Superior temporal gyrus (tissue), 1 donor: ENCODE data around the gene SHC2.
A peak's percentile ranks its signal among the peaks of the same experiment; 100 is the strongest.

Source experiments
- DNase-seq: peaks from one replicate; pipeline ENCODE4 v3.0.0-alpha.2; 2016; ENCODE audit errors: extremely low spot score

The SHC2 gene

GRCh38 chr19:472005-472858 is 11.4 kb upstream of the SHC2 start:
- no peak for DNase-seq

GRCh38 chr19:470701-471100 is 9.9 kb upstream of the SHC2 start:
- DNase-seq, result no peak

GRCh38 chr19:469833-470232 is 9.0 kb upstream of the SHC2 start:
- DNase-seq, result no peak

GRCh38 chr19:468587-469256 is 7.9 kb upstream of the SHC2 start:
- no peak for DNase-seq

- no peak for DNase-seq
Measured at GRCh38 chr19:467554-467953, 6.7 kb upstream of the SHC2 start.

GRCh38 chr19:465056-465816 is 4.4 kb upstream of the SHC2 start:
- DNase-seq, result no peak

- DNase-seq, result no peak
Measured at GRCh38 chr19:464208-464545, 3.3 kb upstream of the SHC2 start.

GRCh38 chr19:463483-464207 is 2.8 kb upstream of the SHC2 start:
- no peak for DNase-seq

GRCh38 chr19:461721-462551 is 1.1 kb upstream of the SHC2 start:
- DNase-seq, result peak; percentile 14

GRCh38 chr19:459724-460511 is 915 bp downstream of the SHC2 start:
- peak; percentile 21 for DNase-seq

GRCh38 chr19:458091-459042 is 2.5 kb downstream of the SHC2 start:
- DNase-seq, result no peak

- no peak for DNase-seq
Measured at GRCh38 chr19:457636-458035, 3.2 kb downstream of the SHC2 start.

GRCh38 chr19:456547-457110 is 4.2 kb downstream of the SHC2 start:
- no peak for DNase-seq

- no peak for DNase-seq
Measured at GRCh38 chr19:455851-456546, 4.8 kb downstream of the SHC2 start.

- no peak for DNase-seq
Measured at GRCh38 chr19:455031-455705, 5.7 kb downstream of the SHC2 start.

- no peak for DNase-seq
Measured at GRCh38 chr19:453606-454005, 7.2 kb downstream of the SHC2 start.

GRCh38 chr19:452829-453228 is 8.0 kb downstream of the SHC2 start:
- no peak for DNase-seq
